OCI-LY1 (cell line): ENCODE measurements around the gene IMMP2L.

ENCODE experiments used
- EZH2 ChIP-seq: fragments of 200-600 bp; sonication (generic), shearing (Covaris generic); IDR thresholded peaks from 2 replicates; pipeline ENCODE4 v1.8.0; 2017; ENCODE audit warnings: borderline replicate concordance, mixed run types, mild to moderate bottlenecking, antibody characterized with exemption, low read length, moderate library complexity, mixed read lengths
- TF ChIP-seq, protein P1 (sequence below): fragments of 200-600 bp; sonication (generic), shearing (Covaris generic); IDR thresholded peaks from 2 replicates; pipeline ENCODE4 v1.5.1; 2017; ENCODE audit warnings: mild to moderate bottlenecking, antibody characterized with exemption, low read length, moderate library complexity, mixed read lengths

DNA sequence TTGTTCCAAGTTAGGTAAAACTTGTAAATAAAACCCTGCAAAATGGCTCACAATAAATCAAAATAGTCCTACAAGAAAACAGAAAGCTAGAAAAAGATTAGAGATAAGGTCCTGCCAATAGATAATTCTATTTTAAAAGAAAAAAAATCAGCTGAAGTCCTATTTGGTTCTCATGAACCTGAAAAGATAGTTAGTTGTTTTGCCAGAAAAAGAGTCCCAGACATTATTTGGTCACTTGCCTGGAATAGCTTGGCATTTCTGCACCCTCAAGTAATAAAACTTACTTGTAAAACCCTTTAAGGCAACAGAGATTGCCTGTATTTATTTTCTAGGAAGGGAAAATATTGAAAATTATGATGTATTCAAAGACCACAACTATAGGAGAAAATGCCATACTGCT lies 423.7 kb downstream of the IMMP2L start:
- no peak for TF ChIP-seq EZH2
- TF ChIP-seq, protein P1, sequence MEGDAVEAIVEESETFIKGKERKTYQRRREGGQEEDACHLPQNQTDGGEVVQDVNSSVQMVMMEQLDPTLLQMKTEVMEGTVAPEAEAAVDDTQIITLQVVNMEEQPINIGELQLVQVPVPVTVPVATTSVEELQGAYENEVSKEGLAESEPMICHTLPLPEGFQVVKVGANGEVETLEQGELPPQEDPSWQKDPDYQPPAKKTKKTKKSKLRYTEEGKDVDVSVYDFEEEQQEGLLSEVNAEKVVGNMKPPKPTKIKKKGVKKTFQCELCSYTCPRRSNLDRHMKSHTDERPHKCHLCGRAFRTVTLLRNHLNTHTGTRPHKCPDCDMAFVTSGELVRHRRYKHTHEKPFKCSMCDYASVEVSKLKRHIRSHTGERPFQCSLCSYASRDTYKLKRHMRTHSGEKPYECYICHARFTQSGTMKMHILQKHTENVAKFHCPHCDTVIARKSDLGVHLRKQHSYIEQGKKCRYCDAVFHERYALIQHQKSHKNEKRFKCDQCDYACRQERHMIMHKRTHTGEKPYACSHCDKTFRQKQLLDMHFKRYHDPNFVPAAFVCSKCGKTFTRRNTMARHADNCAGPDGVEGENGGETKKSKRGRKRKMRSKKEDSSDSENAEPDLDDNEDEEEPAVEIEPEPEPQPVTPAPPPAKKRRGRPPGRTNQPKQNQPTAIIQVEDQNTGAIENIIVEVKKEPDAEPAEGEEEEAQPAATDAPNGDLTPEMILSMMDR = no peak
